GM12873 (cell line): ENCODE results near the gene CDH6.

Experiments used
- TF ChIP-seq, protein P1 (sequence below): IDR thresholded peaks from 2 replicates; pipeline ENCODE4 v1.5.1; 2012; ENCODE audit warnings: low read depth, mild to moderate bottlenecking, moderate library complexity, low read length, control low read depth; ENCODE audit not compliant: insufficient read depth; ENCODE audit errors: missing control alignments

The CDH6 gene

DNA sequence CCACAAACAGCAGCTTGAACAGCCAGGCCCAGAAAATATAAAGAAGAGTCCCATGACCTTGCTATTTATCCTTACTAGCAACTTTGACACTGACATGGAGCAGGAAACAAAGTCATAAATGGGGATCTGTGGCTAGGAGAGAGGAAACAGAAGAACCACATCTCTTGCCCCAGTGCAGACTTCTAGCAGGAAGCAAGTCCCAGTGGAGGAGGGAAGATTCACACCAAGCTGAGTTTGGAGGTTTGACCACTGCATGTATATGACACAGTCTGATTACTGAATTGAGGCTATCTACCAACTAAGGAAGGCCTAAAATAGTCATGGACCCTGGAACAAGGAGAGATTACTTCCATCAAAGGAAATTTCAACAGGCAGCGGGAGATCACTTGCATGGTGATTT lies 51.4 kb downstream of the CDH6 start:
- TF ChIP-seq, protein P1, sequence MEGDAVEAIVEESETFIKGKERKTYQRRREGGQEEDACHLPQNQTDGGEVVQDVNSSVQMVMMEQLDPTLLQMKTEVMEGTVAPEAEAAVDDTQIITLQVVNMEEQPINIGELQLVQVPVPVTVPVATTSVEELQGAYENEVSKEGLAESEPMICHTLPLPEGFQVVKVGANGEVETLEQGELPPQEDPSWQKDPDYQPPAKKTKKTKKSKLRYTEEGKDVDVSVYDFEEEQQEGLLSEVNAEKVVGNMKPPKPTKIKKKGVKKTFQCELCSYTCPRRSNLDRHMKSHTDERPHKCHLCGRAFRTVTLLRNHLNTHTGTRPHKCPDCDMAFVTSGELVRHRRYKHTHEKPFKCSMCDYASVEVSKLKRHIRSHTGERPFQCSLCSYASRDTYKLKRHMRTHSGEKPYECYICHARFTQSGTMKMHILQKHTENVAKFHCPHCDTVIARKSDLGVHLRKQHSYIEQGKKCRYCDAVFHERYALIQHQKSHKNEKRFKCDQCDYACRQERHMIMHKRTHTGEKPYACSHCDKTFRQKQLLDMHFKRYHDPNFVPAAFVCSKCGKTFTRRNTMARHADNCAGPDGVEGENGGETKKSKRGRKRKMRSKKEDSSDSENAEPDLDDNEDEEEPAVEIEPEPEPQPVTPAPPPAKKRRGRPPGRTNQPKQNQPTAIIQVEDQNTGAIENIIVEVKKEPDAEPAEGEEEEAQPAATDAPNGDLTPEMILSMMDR = no peak

DNA sequence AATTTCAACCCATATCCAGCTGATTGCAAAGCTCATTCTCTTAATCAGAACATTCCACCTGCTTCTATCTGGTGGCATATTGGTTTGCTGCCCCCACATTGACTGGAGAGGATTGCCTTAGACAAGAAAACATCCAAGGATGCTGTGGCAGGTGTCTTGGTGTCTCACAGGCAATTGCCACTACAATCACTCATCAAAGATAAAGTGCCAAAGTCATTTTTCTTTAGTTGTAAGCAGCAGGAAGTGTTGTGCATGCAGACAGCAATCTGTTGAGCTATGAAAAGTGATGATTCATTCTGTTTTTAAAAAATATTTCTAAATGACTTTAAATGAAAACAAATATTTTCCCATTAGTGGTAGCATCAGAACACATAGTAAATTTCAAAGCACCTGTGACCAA lies 53.9 kb downstream of the CDH6 start:
- TF ChIP-seq, protein P1 = no peak

- TF ChIP-seq, protein P1 = no peak
Observed at GRCh38 chr5:31250201-31250600, 56.7 kb downstream of the CDH6 start.

DNA sequence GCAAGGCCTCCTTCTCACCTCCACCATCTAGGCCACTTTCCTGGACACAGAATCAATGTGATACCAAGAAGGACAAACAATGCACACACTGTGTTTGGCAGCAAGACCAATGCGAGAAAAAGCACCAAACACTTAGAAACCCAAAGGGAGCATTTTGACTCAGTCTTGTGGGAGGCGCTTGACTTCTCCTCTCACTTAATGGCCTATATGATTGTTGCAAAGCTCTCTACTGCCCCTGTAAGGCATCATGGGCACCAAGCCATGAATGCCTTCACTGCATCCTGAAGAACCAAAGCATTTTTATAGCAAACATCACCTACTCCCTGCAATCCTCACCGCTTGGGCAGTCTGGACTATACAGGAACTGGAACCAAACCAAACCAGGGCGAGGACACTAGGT lies 57.5 kb downstream of the CDH6 start:
- TF ChIP-seq, protein P1 = no peak

DNA sequence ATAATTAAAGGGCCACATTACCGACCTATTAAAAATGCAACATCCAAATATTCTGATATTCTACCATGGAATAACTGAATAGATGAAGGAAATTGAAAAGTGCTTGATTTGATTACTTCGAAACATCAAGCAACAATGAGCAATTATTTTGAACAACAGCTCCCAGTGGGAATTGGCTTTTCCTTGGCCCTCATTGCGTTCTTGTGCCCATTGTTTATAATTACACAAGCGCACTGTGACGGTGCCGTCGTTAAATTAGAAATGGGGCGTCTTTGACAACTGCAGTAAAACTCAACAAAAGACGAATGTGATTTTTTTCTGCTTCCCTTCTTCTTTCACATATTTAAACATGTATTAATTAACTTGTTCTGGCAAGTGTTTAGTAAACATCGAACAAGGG lies 61.6 kb downstream of the CDH6 start:
- TF ChIP-seq, protein P1 = no peak

DNA sequence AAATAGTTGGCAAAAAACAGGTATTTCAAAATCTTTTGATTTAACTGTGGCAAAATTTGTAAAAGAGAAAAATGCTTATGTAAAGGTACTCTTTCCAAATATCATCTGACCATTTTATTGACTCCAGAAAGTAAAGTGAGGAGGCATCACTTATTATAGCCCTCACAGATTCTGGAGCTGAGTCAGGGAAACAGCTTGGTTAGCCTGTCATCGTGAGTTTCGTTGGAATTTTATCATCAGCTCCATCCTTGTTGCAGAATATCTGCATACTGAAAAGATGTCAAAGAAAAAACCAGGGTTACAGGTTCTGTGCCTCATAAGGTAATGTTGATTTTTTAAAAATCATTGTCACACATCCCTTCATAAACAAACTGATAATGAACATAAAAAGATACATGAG lies 74.8 kb downstream of the CDH6 start:
- TF ChIP-seq, protein P1 = no peak

- TF ChIP-seq, protein P1 = no peak
Observed at GRCh38 chr5:31268686-31269085, 75.2 kb downstream of the CDH6 start.
